Neural progenitor cell (in vitro differentiated cells): ENCODE measurements around the gene GADL1. TPM values are rescaled to one million over a fixed set of nuclear protein-coding genes. Genes with fewer than 3 reads are reported as not detected.

Experiments used
- DNase-seq: peaks from one replicate; pipeline ENCODE4 v3.0.0-alpha.2; 2016; ENCODE audit warnings: low spot score
- H2AFZ ChIP-seq: fragments of 200-600 bp; sonication (generic); replicated peaks from 2 replicates; pipeline ENCODE4 v1.6.1; 2016; ENCODE audit warnings: antibody characterized with exemption
- H3F3A ChIP-seq: fragments of 200-600 bp; sonication (generic); 2 replicates; pipeline ENCODE4 v1.6.1; 2016; ENCODE audit warnings: antibody characterized with exemption, low read depth
- H3K27ac ChIP-seq: fragments of 200-600 bp; sonication (generic); 2 replicates; pipeline ENCODE4 v1.5.1; 2016; ENCODE audit warnings: mild to moderate bottlenecking
- H3K27me3 ChIP-seq: fragments of 200-600 bp; sonication (generic); 2 replicates; pipeline ENCODE4 v1.6.1; 2016; ENCODE audit warnings: mild to moderate bottlenecking, moderate library complexity
- H3K36me3 ChIP-seq: fragments of 200-600 bp; sonication (generic); 2 replicates; pipeline ENCODE4 v1.5.1; 2016
- H3K4me1 ChIP-seq: fragments of 200-600 bp; sonication (generic); 2 replicates; pipeline ENCODE4 v1.6.1; 2016; ENCODE audit warnings: mixed run types
- H3K4me2 ChIP-seq: fragments of 200-600 bp; sonication (generic); 2 replicates; pipeline ENCODE4 v1.6.1; 2016
- H3K4me3 ChIP-seq: fragments of 200-600 bp; sonication (generic); 2 replicates; pipeline ENCODE4 v1.5.1; 2016
- H3K79me2 ChIP-seq: fragments of 200-600 bp; sonication (generic); 2 replicates; pipeline ENCODE4 v1.6.1; 2016; ENCODE audit warnings: low read depth
- H3K9ac ChIP-seq: fragments of 200-600 bp; sonication (generic); 2 replicates; pipeline ENCODE4 v1.6.1; 2016
- H3K9me3 ChIP-seq: fragments of 200-600 bp; sonication (generic); 2 replicates; pipeline ENCODE4 v1.5.1; 2016; ENCODE audit warnings: low read depth
- H4K20me1 ChIP-seq: fragments of 200-600 bp; sonication (generic); 2 replicates; pipeline ENCODE4 v1.6.1; 2016; ENCODE audit warnings: low read depth
- H3K27ac Mint-ChIP-seq: 3 replicates; pipeline ENCODE4 v1.8.0; 2021; ENCODE audit warnings: mixed read lengths
- H3K27me3 Mint-ChIP-seq: 2 replicates; pipeline ENCODE4 v1.8.0; 2022; ENCODE audit warnings: low read depth, mild to moderate bottlenecking, inconsistent platforms, moderate library complexity, mixed read lengths; ENCODE audit not compliant: insufficient read depth
- H3K36me3 Mint-ChIP-seq: 3 replicates; pipeline ENCODE4 v1.8.0; 2021; ENCODE audit warnings: mixed read lengths
- H3K4me1 Mint-ChIP-seq: 3 replicates; pipeline ENCODE4 v1.8.0; 2021; ENCODE audit warnings: mixed read lengths
- H3K4me3 Mint-ChIP-seq: 3 replicates; pipeline ENCODE4 v1.8.0; 2021; ENCODE audit warnings: mild to moderate bottlenecking, moderate library complexity, mixed read lengths
- H3K9me3 Mint-ChIP-seq: 3 replicates; pipeline ENCODE4 v1.8.0; 2020; ENCODE audit warnings: mixed read lengths
- CTCF ChIP-seq: fragments of 200-600 bp; sonication (generic); IDR thresholded peaks from 2 replicates; pipeline ENCODE4 v1.5.1; 2017; ENCODE audit warnings: antibody characterized with exemption, mild to moderate bottlenecking
- EZH2 ChIP-seq: fragments of 200-600 bp; sonication (generic); IDR thresholded peaks from 2 replicates; pipeline ENCODE4 v1.6.1; 2017; ENCODE audit warnings: antibody characterized with exemption, mild to moderate bottlenecking, moderate library complexity
- EZH2phosphoT487 ChIP-seq: fragments of 200-600 bp; sonication (generic); IDR thresholded peaks from 2 replicates; pipeline ENCODE4 v1.6.1; 2017; ENCODE audit warnings: antibody characterized with exemption
- total RNA-seq: library from RNA; depleted of rRNA; stranded (reverse); fragments of >200 nt; gene quantifications from 2 replicates; pipeline ENCODE4 v1.2.3, GENCODE V29; 2015; ENCODE audit warnings: low replicate concordance

Gene GADL1
- total RNA-seq, 1 donor from 2014 or later = not detected

- no peaks in the 10 kb centered on the region for H3F3A ChIP-seq
- Mint-ChIP-seq H3K9me3 (no peaks in the 10 kb centered on the region), H3K4me3 (no peak overlapping the region), H3K36me3 (no peaks in the 10 kb centered on the region), H3K27ac (no peak overlapping the region), H3K27me3 (peaks cover 5% of the 10 kb centered on the region), H3K4me1 (peaks cover 9% of the 10 kb centered on the region)
- no peaks in the 10 kb centered on the region for H4K20me1 ChIP-seq
- H3K27me3 ChIP-seq = no peaks in the 10 kb centered on the region
- H3K36me3 ChIP-seq = no peaks in the 10 kb centered on the region
- no peak for TF ChIP-seq EZH2
- TF ChIP-seq EZH2phosphoT487 = no peak
- TF ChIP-seq CTCF = no peak
- H2AFZ ChIP-seq = no peak overlapping the region
- no peak overlapping the region for H3K4me2 ChIP-seq
- H3K79me2 ChIP-seq = no peaks in the 10 kb centered on the region
- no peaks in the 10 kb centered on the region for H3K4me1 ChIP-seq
- H3K27ac ChIP-seq = no peak overlapping the region
- DNase-seq = no peak
- no peak overlapping the region for H3K9ac ChIP-seq
- no peaks in the 10 kb centered on the region for H3K9me3 ChIP-seq
- no peak overlapping the region for H3K4me3 ChIP-seq
Measured at GRCh38 chr3:30776186-30776815, 118.2 kb downstream of the GADL1 start.

GRCh38 chr3:30775040-30775439, 119.4 kb downstream of the GADL1 start:
- Histone ChIP-seq H4K20me1 (no peaks in the 10 kb centered on the region), H3K4me1 (no peaks in the 10 kb centered on the region), H2AFZ (no peak overlapping the region), H3K36me3 (no peaks in the 10 kb centered on the region), H3F3A (no peaks in the 10 kb centered on the region), H3K9ac (no peak overlapping the region), H3K4me2 (no peak overlapping the region), H3K27me3 (no peaks in the 10 kb centered on the region), H3K9me3 (no peaks in the 10 kb centered on the region), H3K4me3 (no peak overlapping the region), H3K79me2 (no peaks in the 10 kb centered on the region), H3K27ac (no peak overlapping the region)
- H3K27ac Mint-ChIP-seq = no peak overlapping the region
- peaks cover 9% of the 10 kb centered on the region for H3K4me1 Mint-ChIP-seq
- peaks cover 5% of the 10 kb centered on the region for H3K27me3 Mint-ChIP-seq
- no peak for TF ChIP-seq EZH2
- no peak for TF ChIP-seq EZH2phosphoT487
- H3K9me3 Mint-ChIP-seq = no peaks in the 10 kb centered on the region
- DNase-seq = no peak
- H3K36me3 Mint-ChIP-seq = no peaks in the 10 kb centered on the region
- no peak overlapping the region for H3K4me3 Mint-ChIP-seq

GRCh38 chr3:30774062-30774461, 120.4 kb downstream of the GADL1 start:
- H3K27ac Mint-ChIP-seq = no peak overlapping the region
- Histone ChIP-seq H3K9me3 (no peaks in the 10 kb centered on the region), H3F3A (no peaks in the 10 kb centered on the region), H4K20me1 (no peaks in the 10 kb centered on the region), H3K36me3 (no peaks in the 10 kb centered on the region), H3K4me2 (no peak overlapping the region), H3K27me3 (no peaks in the 10 kb centered on the region), H3K4me3 (no peak overlapping the region), H3K4me1 (no peaks in the 10 kb centered on the region), H3K79me2 (no peaks in the 10 kb centered on the region), H3K9ac (no peak overlapping the region), H2AFZ (no peak overlapping the region), H3K27ac (no peak overlapping the region)
- H3K36me3 Mint-ChIP-seq = no peaks in the 10 kb centered on the region
- H3K4me1 Mint-ChIP-seq = peaks cover 11% of the 10 kb centered on the region
- peaks cover 5% of the 10 kb centered on the region for H3K27me3 Mint-ChIP-seq
- no peak for DNase-seq
- H3K4me3 Mint-ChIP-seq = no peak overlapping the region
- no peak for TF ChIP-seq CTCF
- no peak for TF ChIP-seq EZH2phosphoT487
- no peaks in the 10 kb centered on the region for H3K9me3 Mint-ChIP-seq

GRCh38 chr3:30770387-30770786, 124.1 kb downstream of the GADL1 start:
- no peaks in the 10 kb centered on the region for H3K36me3 Mint-ChIP-seq
- no peak overlapping the region for H3K27ac Mint-ChIP-seq
- Histone ChIP-seq H3K4me2 (no peak overlapping the region), H3K4me3 (no peak overlapping the region), H3K4me1 (peaks cover 8% of the 10 kb centered on the region), H3K9me3 (no peaks in the 10 kb centered on the region), H3K27me3 (no peaks in the 10 kb centered on the region), H3K79me2 (no peaks in the 10 kb centered on the region), H4K20me1 (no peaks in the 10 kb centered on the region), H3K9ac (no peak overlapping the region), H3K36me3 (no peaks in the 10 kb centered on the region), H2AFZ (no peak overlapping the region), H3F3A (no peaks in the 10 kb centered on the region), H3K27ac (no peak overlapping the region)
- no peak overlapping the region for H3K4me3 Mint-ChIP-seq
- no peak for DNase-seq
- no peaks in the 10 kb centered on the region for H3K9me3 Mint-ChIP-seq
- peaks cover 13% of the 10 kb centered on the region for H3K4me1 Mint-ChIP-seq
- TF ChIP-seq CTCF = no peak
- no peak for TF ChIP-seq EZH2phosphoT487
- TF ChIP-seq EZH2 = no peak
- H3K27me3 Mint-ChIP-seq = peaks cover 6% of the 10 kb centered on the region
